Activated CD4-positive, alpha-beta T cell treated with anti-CD3 and anti-CD28 coated beads, Interleukin-2, Interleukin-4, amounts not matched to agents 100 ng/mL and 50 ng/mL, durations not matched to agents 16 hours and 8 hours (primary cell): ENCODE measurements around the gene NFATC2.
"Not testable (repeated sequence)": the region's sequence is repeated elsewhere in the genome, so short reads cannot be mapped to it uniquely, and the experiment has no call there.

Source experiments
- DNase-seq: peaks from one replicate; pipeline ENCODE4 v3.0.0-alpha.2; 2020; ENCODE audit warnings: low spot score

Gene NFATC2

GRCh38 chr20:51470499-51470820 lies 72.1 kb downstream of the NFATC2 start:
- no peak for DNase-seq

GRCh38 chr20:51469578-51470498 lies 72.7 kb downstream of the NFATC2 start:
- DNase-seq = no peak

GRCh38 chr20:51469046-51469445 lies 73.5 kb downstream of the NFATC2 start:
- no peak for DNase-seq

- DNase-seq = no peak
These were observed 73.9 kb downstream of the NFATC2 start for GRCh38 chr20:51468636-51469035.

GRCh38 chr20:51467956-51468626 lies 74.4 kb downstream of the NFATC2 start:
- no peak for DNase-seq

GRCh38 chr20:51463998-51464397 lies 78.5 kb downstream of the NFATC2 start:
- no peak for DNase-seq

- DNase-seq = no peak
These were observed 79.0 kb downstream of the NFATC2 start for GRCh38 chr20:51463560-51463959.

GRCh38 chr20:51462566-51463276 lies 79.8 kb downstream of the NFATC2 start:
- no peak for DNase-seq

GRCh38 chr20:51461846-51462245 lies 80.7 kb downstream of the NFATC2 start:
- DNase-seq = not testable (repeated sequence)

- no peak for DNase-seq
These were observed 81.2 kb downstream of the NFATC2 start for GRCh38 chr20:51461306-51461705.

GRCh38 chr20:51460569-51461265 lies 81.8 kb downstream of the NFATC2 start:
- no peak for DNase-seq

- no peak for DNase-seq
These were observed 82.4 kb downstream of the NFATC2 start for GRCh38 chr20:51460163-51460562.

GRCh38 chr20:51458751-51459439 lies 83.6 kb downstream of the NFATC2 start:
- no peak for DNase-seq

GRCh38 chr20:51457533-51457932 lies 85.0 kb downstream of the NFATC2 start:
- DNase-seq = no peak

GRCh38 chr20:51456511-51457509 lies 85.7 kb downstream of the NFATC2 start:
- no peak for DNase-seq

- no peak for DNase-seq
These were observed 88.2 kb downstream of the NFATC2 start for GRCh38 chr20:51454250-51454865.

- no peak for DNase-seq
These were observed 89.7 kb downstream of the NFATC2 start for GRCh38 chr20:51452734-51453365.

- no peak for DNase-seq
These were observed 90.4 kb downstream of the NFATC2 start for GRCh38 chr20:51452091-51452613.

- DNase-seq = no peak
These were observed 91.0 kb downstream of the NFATC2 start for GRCh38 chr20:51451484-51451883.
